Kidney tubule cell (primary cell): Measurements from ENCODE around the gene CCDC92B.
"Not testable (repeated sequence)": the region's sequence is repeated elsewhere in the genome, so short reads cannot be mapped to it uniquely, and the experiment has no call there.

Experiments used
- DNase-seq: peaks from one replicate; pipeline ENCODE4 v3.0.0-alpha.2; 2018; ENCODE audit warnings: low spot score

The CCDC92B gene

GRCh38 chr17:2689411-2690164, 59.9 kb downstream of the CCDC92B start:
- DNase-seq = no peak

GRCh38 chr17:2688351-2689342, 60.8 kb downstream of the CCDC92B start:
- DNase-seq = peak; percentile 15

- no peak for DNase-seq
Observed at GRCh38 chr17:2687074-2687418, 62.4 kb downstream of the CCDC92B start.

DNA sequence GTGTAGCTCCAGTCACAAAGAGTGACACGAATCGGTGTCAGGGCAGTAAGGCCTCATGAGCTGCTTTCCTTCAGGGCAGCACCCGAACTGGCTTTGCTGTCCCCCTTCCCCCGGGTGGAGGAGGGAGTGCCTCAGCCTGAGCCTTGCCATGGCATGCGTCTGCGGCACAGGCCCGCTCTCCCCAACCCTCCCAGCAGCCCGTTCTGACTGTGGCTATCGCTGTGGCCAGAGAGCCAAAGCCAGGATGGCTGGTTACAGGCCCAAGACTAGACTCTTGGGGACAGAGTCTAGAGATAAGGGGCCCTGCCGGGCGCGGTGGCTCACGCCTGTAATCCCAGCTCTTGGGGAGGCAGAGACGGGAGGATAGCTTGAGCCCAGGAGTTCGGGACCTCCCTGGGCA, 63.8 kb downstream of the CCDC92B start:
- no peak for DNase-seq

DNA sequence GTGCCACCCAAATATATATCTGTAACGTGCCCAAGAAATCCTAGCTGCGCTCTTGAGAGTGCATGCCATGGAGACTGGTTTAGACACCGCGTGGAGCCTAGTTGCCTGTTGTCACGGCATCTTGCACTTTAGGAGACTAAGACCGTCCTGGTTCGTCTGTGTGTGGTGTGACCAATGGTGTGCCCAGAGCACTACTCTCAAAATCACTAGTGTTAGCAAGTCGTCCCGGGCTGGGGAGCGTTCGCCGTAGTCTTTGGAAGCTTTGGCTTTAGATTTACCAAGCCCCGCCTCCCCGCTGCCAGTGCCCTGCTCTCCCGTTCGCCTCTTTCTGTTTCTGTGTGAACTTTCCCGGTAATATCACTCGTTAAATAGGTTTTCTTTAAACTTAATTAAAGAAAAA, 64.9 kb downstream of the CCDC92B start:
- DNase-seq = no peak

- DNase-seq = no peak
Observed at GRCh38 chr17:2683912-2684311, 65.5 kb downstream of the CCDC92B start.

DNA sequence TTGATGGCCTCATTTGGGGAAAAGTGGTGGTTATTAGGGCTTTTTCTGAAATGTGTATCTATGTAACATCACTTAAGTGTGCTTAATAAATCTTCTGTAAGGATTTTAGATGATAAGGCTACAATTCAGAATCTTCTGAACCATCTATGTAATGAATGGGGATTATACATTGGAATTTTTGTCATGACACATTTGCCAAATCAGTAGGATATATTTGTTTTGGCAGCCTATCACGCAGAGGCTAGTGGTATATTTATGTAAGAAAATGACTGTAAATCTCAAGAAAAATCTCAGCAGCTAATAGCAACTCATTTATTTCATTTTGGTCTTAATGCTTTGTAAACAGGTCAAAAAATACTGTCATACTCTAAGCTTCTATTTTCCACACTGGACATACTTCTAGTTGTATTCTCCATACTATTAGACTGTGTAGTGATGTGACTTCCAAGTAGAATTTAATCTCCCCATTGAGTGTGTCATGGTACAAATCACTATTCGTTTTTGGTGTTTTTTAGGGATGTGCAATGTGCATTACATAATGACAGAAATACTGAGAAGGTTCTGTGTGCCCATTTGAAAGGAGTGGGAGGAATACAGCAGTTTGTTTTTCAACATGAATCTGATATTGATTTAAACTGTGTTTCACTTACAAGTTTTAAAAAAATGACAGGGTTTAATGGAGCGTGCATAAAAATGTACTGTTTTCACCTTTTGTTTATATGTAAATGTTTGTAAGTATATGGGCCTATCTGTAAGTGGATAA, 67.1 kb downstream of the CCDC92B start:
- no peak for DNase-seq

GRCh38 chr17:2681650-2682049, 67.8 kb downstream of the CCDC92B start:
- no peak for DNase-seq

- no peak for DNase-seq
Observed at GRCh38 chr17:2680961-2681360, 68.5 kb downstream of the CCDC92B start.

GRCh38 chr17:2679247-2679646, 70.2 kb downstream of the CCDC92B start:
- not testable (repeated sequence) for DNase-seq
